Measurements from ENCODE around the gene EPB42.
A peak's percentile ranks its signal among the peaks of the same experiment; 100 is the strongest.

EPB42 gene

GRCh38 chr15:43220991-43221403 lies at the start of gene EPB42:
Gene EPB42 (minus strand): TSS chr15:43221018. CDS start chr15:43220825, 193 bp downstream.
- DNase-seq (ENCODE audit: low read depth, low spot score) = no peak

GRCh38 chr15:43270113-43270665 lies 49.4 kb upstream of the EPB42 start:
- no peak for DNase-seq (ENCODE audit: low read depth, low spot score)

GRCh38 chr15:43268111-43269105 lies 47.6 kb upstream of the EPB42 start:
- peak; percentile 20 for DNase-seq (ENCODE audit: low read depth, low spot score)

- DNase-seq (ENCODE audit: low read depth, low spot score) = no peak
Measured at GRCh38 chr15:43267439-43267838, 46.6 kb upstream of the EPB42 start.

- DNase-seq (ENCODE audit: low read depth, low spot score) = peak; percentile 10
Measured at GRCh38 chr15:43266834-43267233, 46.0 kb upstream of the EPB42 start, which contains the start of gene TGM5. Gene TGM5 (minus strand): TSS chr15:43266928. CDS start chr15:43266849, 79 bp downstream.

- DNase-seq (ENCODE audit: low read depth, low spot score) = no peak
Measured at GRCh38 chr15:43266386-43266785, 45.6 kb upstream of the EPB42 start.

GRCh38 chr15:43260011-43260615 lies 39.3 kb upstream of the EPB42 start:
- no peak for DNase-seq (ENCODE audit: low read depth, low spot score)

GRCh38 chr15:43258781-43259180 lies 38.0 kb upstream of the EPB42 start:
- no peak for DNase-seq (ENCODE audit: low read depth, low spot score)

- no peak for DNase-seq (ENCODE audit: low read depth, low spot score)
Measured at GRCh38 chr15:43256341-43256740, 35.5 kb upstream of the EPB42 start.

GRCh38 chr15:43255376-43255775 lies 34.6 kb upstream of the EPB42 start:
- no peak for DNase-seq (ENCODE audit: low read depth, low spot score)

GRCh38 chr15:43253431-43254403 lies 32.9 kb upstream of the EPB42 start:
- DNase-seq (ENCODE audit: low read depth, low spot score) = no peak

GRCh38 chr15:43251871-43252250 lies 31.0 kb upstream of the EPB42 start:
- DNase-seq (ENCODE audit: low read depth, low spot score) = no peak

GRCh38 chr15:43251185-43251870 lies 30.5 kb upstream of the EPB42 start:
- DNase-seq (ENCODE audit: low read depth, low spot score) = no peak

GRCh38 chr15:43250785-43251184 lies 30.0 kb upstream of the EPB42 start:
- no peak for DNase-seq (ENCODE audit: low read depth, low spot score)

GRCh38 chr15:43249699-43250203 lies 28.9 kb upstream of the EPB42 start:
- peak; percentile 28 for DNase-seq (ENCODE audit: low read depth, low spot score)

GRCh38 chr15:43249236-43249635 lies 28.4 kb upstream of the EPB42 start:
- no peak for DNase-seq (ENCODE audit: low read depth, low spot score)

GRCh38 chr15:43246261-43246774 lies 25.5 kb upstream of the EPB42 start:
- no peak for DNase-seq (ENCODE audit: low read depth, low spot score)

- no peak for DNase-seq (ENCODE audit: low read depth, low spot score)
Measured at GRCh38 chr15:43244092-43244491, 23.3 kb upstream of the EPB42 start.

- DNase-seq (ENCODE audit: low read depth, low spot score) = no peak
Measured at GRCh38 chr15:43243020-43243645, 22.3 kb upstream of the EPB42 start.

GRCh38 chr15:43242616-43243015 lies 21.8 kb upstream of the EPB42 start:
- no peak for DNase-seq (ENCODE audit: low read depth, low spot score)
